NCI-H345 (cell line): ENCODE results near the gene TBX10.
"Not testable (repeated sequence)": the region's sequence is repeated elsewhere in the genome, so short reads cannot be mapped to it uniquely, and the experiment has no call there.

Experiments
- DNase-seq: peaks from one replicate; lab custom pipeline; 2025; lab: John Stamatoyannopoulos, UW

TBX10 gene

GRCh38 chr11:67599149-67599548, 40.4 kb downstream of the TBX10 start:
- no peak for DNase-seq

GRCh38 chr11:67597963-67598362, 41.6 kb downstream of the TBX10 start:
- not testable (repeated sequence) for DNase-seq

GRCh38 chr11:67597458-67597857, 42.1 kb downstream of the TBX10 start:
- not testable (repeated sequence) for DNase-seq

GRCh38 chr11:67596753-67597300, 42.7 kb downstream of the TBX10 start:
- no peak for DNase-seq

- DNase-seq, result no peak
These were observed 45.1 kb downstream of the TBX10 start for GRCh38 chr11:67594480-67594879.

- no peak for DNase-seq
These were observed 46.0 kb downstream of the TBX10 start for GRCh38 chr11:67593565-67593905.

GRCh38 chr11:67592880-67593564, 46.5 kb downstream of the TBX10 start:
- DNase-seq, result no peak

- DNase-seq, result not testable (repeated sequence)
These were observed 50.6 kb downstream of the TBX10 start for GRCh38 chr11:67588899-67589415.

- DNase-seq, result no peak
These were observed 51.4 kb downstream of the TBX10 start for GRCh38 chr11:67588136-67588503.

- no peak for DNase-seq
These were observed 52.9 kb downstream of the TBX10 start for GRCh38 chr11:67586568-67587250.

GRCh38 chr11:67585911-67586310, 53.7 kb downstream of the TBX10 start:
- no peak for DNase-seq

GRCh38 chr11:67584881-67585873, 54.4 kb downstream of the TBX10 start:
- no peak for DNase-seq

- DNase-seq, result no peak
These were observed 55.2 kb downstream of the TBX10 start for GRCh38 chr11:67584205-67584880.

- no peak for DNase-seq
These were observed 56.0 kb downstream of the TBX10 start, which contains the start of gene GSTP1 for GRCh38 chr11:67583247-67584204. Gene GSTP1, plus strand, starts transcription at chr11:67583812. Its CDS starts 32 bp downstream, at chr11:67583844.

GRCh38 chr11:67582011-67582410, 57.6 kb downstream of the TBX10 start:
- no peak for DNase-seq

- peak; percentile 56 for DNase-seq
These were observed 58.1 kb downstream of the TBX10 start for GRCh38 chr11:67581469-67581868.
